ENCODE measurements around the gene AOPEP.
"Not testable (repeated sequence)": the region's sequence is repeated elsewhere in the genome, so short reads cannot be mapped to it uniquely, and the experiment has no call there.

AOPEP gene

GRCh38 chr9:94936419-94936818, 209.9 kb downstream of the AOPEP start:
- H3K27ac ChIP-seq: peak overlapping the region; percentile 53 to 54

GRCh38 chr9:94937214-94937903, 210.9 kb downstream of the AOPEP start:
- peak overlapping the region; percentile 40 to 54 for H3K27ac ChIP-seq
- H3K4me3 ChIP-seq: no peak overlapping the region
- DNase-seq (ENCODE audit: low spot score): no peak
- no peak for TF ChIP-seq CTCF (IDR thresholded peaks at IDR 0.05)

More at GRCh38 chr9:94936419-94936818, 209.9 kb downstream of the AOPEP start:
- H3K4me3 ChIP-seq: no peak overlapping the region
- no peak for DNase-seq (ENCODE audit: low spot score)
- no peak for TF ChIP-seq CTCF (IDR thresholded peaks at IDR 0.05)

GRCh38 chr9:94938384-94938783, 211.9 kb downstream of the AOPEP start:
- H3K27ac ChIP-seq: peak overlapping the region in 1 of 2 donors; percentile 40
- H3K4me3 ChIP-seq: no peak overlapping the region
- DNase-seq (ENCODE audit: low spot score): no peak
- TF ChIP-seq CTCF (IDR thresholded peaks at IDR 0.05): no peak

GRCh38 chr9:94940296-94940695, 213.8 kb downstream of the AOPEP start:
- DNase-seq (ENCODE audit: low spot score); H3K27ac ChIP-seq: not testable (repeated sequence)

GRCh38 chr9:94941211-94941875, 214.8 kb downstream of the AOPEP start:
- DNase-seq (ENCODE audit: low spot score): no peak

More at GRCh38 chr9:94940296-94940695, 213.8 kb downstream of the AOPEP start:
- not testable (repeated sequence) for H3K4me3 ChIP-seq

GRCh38 chr9:94944626-94945025, 218.1 kb downstream of the AOPEP start:
- H3K4me3 ChIP-seq: no peak overlapping the region
- H3K27ac ChIP-seq: peak overlapping the region in 1 of 2 donors; percentile 85
- DNase-seq (ENCODE audit: low spot score): no peak
- no peak for TF ChIP-seq CTCF (IDR thresholded peaks at IDR 0.05)

More at GRCh38 chr9:94941211-94941875, 214.8 kb downstream of the AOPEP start:
- no peak for TF ChIP-seq CTCF (IDR thresholded peaks at IDR 0.05)
- Histone ChIP-seq H3K4me3 (no peak overlapping the region), H3K27ac (peak overlapping the region; percentile 33 to 51)

- Histone ChIP-seq H3K4me3 (no peak overlapping the region), H3K27ac (peak overlapping the region; percentile 67 to 85)
- no peak for DNase-seq (ENCODE audit: low spot score)
- no peak for TF ChIP-seq CTCF (IDR thresholded peaks at IDR 0.05)
Measured at GRCh38 chr9:94945197-94946144, 219.0 kb downstream of the AOPEP start.

All from coronary artery (tissue), 2 donors.